Pulmonary artery endothelial cell (primary cell): ENCODE measurements around the gene DOK7. TPM values are rescaled to one million over a fixed set of nuclear protein-coding genes. Genes with fewer than 3 reads are reported as not detected.
"Not testable (repeated sequence)": the region's sequence is repeated elsewhere in the genome, so short reads cannot be mapped to it uniquely, and the experiment has no call there.

Experiments used
- DNase-seq: peaks from one replicate; pipeline ENCODE4 v3.0.0-alpha.2; 2011; ENCODE audit warnings: low read depth, low spot score
- total RNA-seq: library from RNA; depleted of rRNA; stranded (reverse); fragments of >200 nt; gene quantifications from 2 replicates; pipeline ENCODE4 v1.2.3, GENCODE V29; 2014

The DOK7 gene
- total RNA-seq, 1 donor from 2014 or later, result 0.20 TPM

- DNase-seq, result no peak
Observed at GRCh38 chr4:3501825-3502425, 38.8 kb downstream of the DOK7 start.

- no peak for DNase-seq
Observed at GRCh38 chr4:3502941-3503936, 40.1 kb downstream of the DOK7 start.

- DNase-seq, result no peak
Observed at GRCh38 chr4:3505231-3505630, 42.1 kb downstream of the DOK7 start.

- DNase-seq, result no peak
Observed at GRCh38 chr4:3508542-3508941, 45.4 kb downstream of the DOK7 start.

GRCh38 chr4:3510481-3510880 is 47.4 kb downstream of the DOK7 start:
- no peak for DNase-seq

- no peak for DNase-seq
Observed at GRCh38 chr4:3511187-3511586, 48.1 kb downstream of the DOK7 start.

GRCh38 chr4:3511601-3512000 is 48.5 kb downstream of the DOK7 start:
- DNase-seq, result not testable (repeated sequence)

GRCh38 chr4:3512279-3512678 is 49.2 kb downstream of the DOK7 start:
- DNase-seq, result no peak

- no peak for DNase-seq
Observed at GRCh38 chr4:3512719-3513118, 49.6 kb downstream of the DOK7 start.

- DNase-seq, result no peak
Observed at GRCh38 chr4:3513807-3514206, 50.7 kb downstream of the DOK7 start.

- DNase-seq, result no peak
Observed at GRCh38 chr4:3514221-3514780, 51.2 kb downstream of the DOK7 start.

- no peak for DNase-seq
Observed at GRCh38 chr4:3514806-3515501, 51.8 kb downstream of the DOK7 start.

- no peak for DNase-seq
Observed at GRCh38 chr4:3515646-3516045, 52.5 kb downstream of the DOK7 start.

- no peak for DNase-seq
Observed at GRCh38 chr4:3516061-3516835, 53.1 kb downstream of the DOK7 start.

GRCh38 chr4:3516836-3517730 is 54.0 kb downstream of the DOK7 start:
- DNase-seq, result no peak

- no peak for DNase-seq
Observed at GRCh38 chr4:3517731-3518510, 54.8 kb downstream of the DOK7 start.

- DNase-seq, result no peak
Observed at GRCh38 chr4:3518511-3518880, 55.4 kb downstream of the DOK7 start.

- DNase-seq, result no peak
Observed at GRCh38 chr4:3518941-3519340, 55.8 kb downstream of the DOK7 start.
